H9 (cell line): ENCODE data around the gene SUGP1. TPM values are rescaled to one million over a fixed set of nuclear protein-coding genes. Genes with fewer than 3 reads are reported as not detected.

Source experiments
- DNase-seq: peaks from one replicate; pipeline ENCODE4 v3.0.0-alpha.2; 2017
- H2AFZ ChIP-seq: one replicate; pipeline ENCODE4 v1.6.1; 2013; ENCODE audit warnings: mild to moderate bottlenecking, low read length, control low read depth, moderate library complexity
- H2AK5ac ChIP-seq: 2 replicates; pipeline ENCODE4 v1.6.1; 2013; ENCODE audit warnings: low read length, control low read depth, mixed read lengths; ENCODE audit not compliant: insufficient read length
- H2BK120ac ChIP-seq: one replicate; pipeline ENCODE4 v1.6.1; 2013; ENCODE audit warnings: low read depth, mild to moderate bottlenecking, low read length, control low read depth, inconsistent platforms; ENCODE audit not compliant: poor library complexity, severe bottlenecking
- H2BK12ac ChIP-seq: 2 replicates; pipeline ENCODE4 v1.6.1; 2013; ENCODE audit warnings: low read length, control low read depth, mixed read lengths, low read depth; ENCODE audit not compliant: insufficient read length
- H2BK15ac ChIP-seq: 2 replicates; pipeline ENCODE4 v1.6.1; 2013; ENCODE audit warnings: low read depth, low read length, control low read depth
- H2BK20ac ChIP-seq: one replicate; pipeline ENCODE4 v1.6.1; 2013; ENCODE audit warnings: low read depth, mild to moderate bottlenecking, low read length, control low read depth, inconsistent platforms; ENCODE audit not compliant: poor library complexity, severe bottlenecking
- H2BK5ac ChIP-seq: 2 replicates; pipeline ENCODE4 v1.6.1; 2013; ENCODE audit warnings: low read length, control low read depth, mixed read lengths; ENCODE audit not compliant: insufficient read length
- H3K14ac ChIP-seq: 2 replicates; pipeline ENCODE4 v1.6.1; 2013; ENCODE audit warnings: low read length, control low read depth; ENCODE audit not compliant: insufficient read depth
- H3K18ac ChIP-seq: 2 replicates; pipeline ENCODE4 v1.6.1; 2013; ENCODE audit warnings: low read depth, mild to moderate bottlenecking, mixed read lengths, low read length, control low read depth; ENCODE audit not compliant: insufficient read length
- H3K23ac ChIP-seq: 2 replicates; pipeline ENCODE4 v1.6.1; 2013; ENCODE audit warnings: low read length, control low read depth, mixed read lengths, low read depth; ENCODE audit not compliant: insufficient read length
- H3K23me2 ChIP-seq: 2 replicates; pipeline ENCODE4 v1.6.1; 2013; ENCODE audit warnings: low read depth, mild to moderate bottlenecking, mixed read lengths, low read length, control low read depth; ENCODE audit not compliant: insufficient read length, poor library complexity, severe bottlenecking
- H3K27ac ChIP-seq: 2 replicates; pipeline ENCODE4 v1.5.1; 2013; ENCODE audit warnings: low read length, control low read depth, mixed read lengths, low read depth; ENCODE audit not compliant: insufficient read length
- H3K27me3 ChIP-seq: 2 replicates; pipeline ENCODE4 v1.6.1; 2013; ENCODE audit warnings: low read length, control low read depth, inconsistent platforms; ENCODE audit not compliant: insufficient read depth
- H3K4ac ChIP-seq: 2 replicates; pipeline ENCODE4 v1.6.1; 2013; ENCODE audit warnings: low read depth, mild to moderate bottlenecking, control low read depth, inconsistent platforms, low read length, moderate library complexity
- H3K4me1 ChIP-seq: 2 replicates; pipeline ENCODE4 v1.6.1; 2013; ENCODE audit warnings: low read length, control low read depth, inconsistent platforms; ENCODE audit not compliant: insufficient read depth
- H3K4me2 ChIP-seq: 2 replicates; pipeline ENCODE4 v1.6.1; 2013; ENCODE audit warnings: low read length, control low read depth, mixed read lengths; ENCODE audit not compliant: insufficient read length, insufficient read depth
- H3K56ac ChIP-seq: 2 replicates; pipeline ENCODE4 v1.6.1; 2013; ENCODE audit warnings: low read depth, mild to moderate bottlenecking, mixed read lengths, low read length, control low read depth; ENCODE audit not compliant: insufficient read length
- H3K79me1 ChIP-seq: 2 replicates; pipeline ENCODE4 v1.6.1; 2013; ENCODE audit warnings: low read depth, mild to moderate bottlenecking, moderate library complexity, low read length, control low read depth, inconsistent platforms; ENCODE audit not compliant: insufficient read depth, poor library complexity, severe bottlenecking
- H3K79me2 ChIP-seq: 2 replicates; pipeline ENCODE4 v1.6.1; 2013; ENCODE audit warnings: low read length, control low read depth, inconsistent platforms; ENCODE audit not compliant: insufficient read depth
- H3K9ac ChIP-seq: 2 replicates; pipeline ENCODE4 v1.6.1; 2013; ENCODE audit warnings: low read length, control low read depth, mixed read lengths; ENCODE audit not compliant: insufficient read length; ENCODE audit errors: extremely low read depth
- H3K9me3 ChIP-seq: one replicate; pipeline ENCODE4 v1.6.1; 2013; ENCODE audit warnings: low read depth, low read length, inconsistent platforms; ENCODE audit not compliant: control insufficient read depth
- H3T11ph ChIP-seq: one replicate; pipeline ENCODE4 v1.6.1; 2013; ENCODE audit warnings: mild to moderate bottlenecking, low read length, control low read depth, inconsistent platforms
- H4K20me1 ChIP-seq: one replicate; pipeline ENCODE4 v1.6.1; 2013; ENCODE audit not compliant: control insufficient read depth, insufficient read length, insufficient read depth
- H4K5ac ChIP-seq: 2 replicates; pipeline ENCODE4 v1.6.1; 2013; ENCODE audit warnings: low read depth, mild to moderate bottlenecking, mixed read lengths, low read length, control low read depth; ENCODE audit not compliant: insufficient read length
- H4K8ac ChIP-seq: replicated peaks from 2 replicates; pipeline ENCODE4 v1.6.1; 2013; ENCODE audit warnings: low read length, control low read depth, mixed read lengths, low read depth; ENCODE audit not compliant: insufficient read length
- H4K91ac ChIP-seq: 2 replicates; pipeline ENCODE4 v1.6.1; 2013; ENCODE audit warnings: low read depth, mild to moderate bottlenecking, moderate library complexity, mixed read lengths, low read length, control low read depth; ENCODE audit not compliant: insufficient read length
- H3K27ac Mint-ChIP-seq, 3 experiments: 2 replicates in 2 of 3; 3 replicates in 1 of 3; pipeline ENCODE4 v1.8.0; 2020 to 2021; ENCODE audit warnings: mixed read lengths in 3 of 3, mild to moderate bottlenecking in 1 of 3, moderate library complexity in 1 of 3
- H3K27me3 Mint-ChIP-seq: 2 replicates; pipeline ENCODE4 v1.8.0; 2021; ENCODE audit warnings: low read depth, mild to moderate bottlenecking, moderate library complexity, mixed read lengths
- H3K36me3 Mint-ChIP-seq, 3 experiments: 2 replicates in 2 of 3; 3 replicates in 1 of 3; pipeline ENCODE4 v1.8.0; 2020 to 2021; ENCODE audit warnings: low read depth in 3 of 3, mixed read lengths in 3 of 3; ENCODE audit not compliant: insufficient read depth in 1 of 3
- H3K4me1 Mint-ChIP-seq, 2 experiments: 2 replicates each; pipeline ENCODE4 v1.8.0; 2020; ENCODE audit warnings: mixed read lengths in 2 of 2
- H3K4me3 Mint-ChIP-seq, 2 experiments: 2 replicates in 1 of 2; 3 replicates in 1 of 2; pipeline ENCODE4 v1.8.0; 2020 to 2021; ENCODE audit warnings: mild to moderate bottlenecking in 2 of 2, mixed read lengths in 2 of 2, moderate library complexity in 1 of 2
- H3K9me3 Mint-ChIP-seq, 2 experiments: 2 replicates in 1 of 2; 3 replicates in 1 of 2; pipeline ENCODE4 v1.8.0; 2020; ENCODE audit warnings: mild to moderate bottlenecking in 2 of 2, mixed read lengths in 2 of 2, moderate library complexity in 1 of 2
- CTCF ChIP-seq: fragments of 200-600 bp; sonication (generic); conservative IDR thresholded peaks from 3 replicates; pipeline ENCODE4 v1.8.0; 2021; ENCODE audit warnings: antibody characterized with exemption, mild to moderate bottlenecking
- WGBS: extraction: QIAGEN DNeasy Blood & Tissue Kit; methylation state at CpG from one replicate; pipeline ENCODE4 v1.1.7; 2013; ENCODE audit warnings: missing lambda C conversion rate, low lambda C conversion rate, mixed read lengths; ENCODE audit not compliant: insufficient read length; ENCODE audit errors: extremely low coverage; 5-methylcytosine and 5-hydroxymethylcytosine counted together
- total RNA-seq: library from RNA; stranded (reverse); gene quantifications from 2 replicates; pipeline ENCODE4 v1.2.1, GENCODE V29; 2021

The SUGP1 gene
- total RNA-seq, 1 experiment from 2014 or later, result 103 TPM

- no peak overlapping the region for H2BK5ac ChIP-seq
- no peak overlapping the region for H3K4me2 ChIP-seq
- no peak overlapping the region for H3K23ac ChIP-seq
- Mint-ChIP-seq H3K9me3 (peaks cover 9% of the 10 kb centered on the region in 2 experiments), H3K4me3 (no peak overlapping the region), H3K4me1 (0 out of 4 replicates have a peak, but pooled peaks cover 0 to 3% of the 10 kb centered on the region in 2 experiments), H3K27ac (no peak overlapping the region; a peak in 2 of 7 replicates), H3K27me3 (peaks cover 38% of the 10 kb centered on the region), H3K36me3 (peaks cover 0 to 7% (median 5%) of the 10 kb centered on the region in 3 experiments; a peak in 3 of 7 replicates)
- no peaks in the 10 kb centered on the region for H3K79me1 ChIP-seq
- H2BK120ac ChIP-seq, result no peak overlapping the region
- no peak for TF ChIP-seq CTCF
- WGBS, result no CpG with 5 or more reads among the region's 9 CpGs
- H2BK12ac ChIP-seq, result no peak overlapping the region
- no peak overlapping the region for H3K9ac ChIP-seq
- H2BK15ac ChIP-seq, result no peak overlapping the region
- no peak overlapping the region for H2AK5ac ChIP-seq
- no peak overlapping the region; the same call in 1 of the 2 replicates for H3K14ac ChIP-seq
- no peaks in the 10 kb centered on the region for H3K9me3 ChIP-seq
- H3K4ac ChIP-seq, result no peak overlapping the region
- H2AFZ ChIP-seq, result no peak overlapping the region
- no peaks in the 10 kb centered on the region for H3K4me1 ChIP-seq
- H4K20me1 ChIP-seq, result no peaks in the 10 kb centered on the region
- H3K18ac ChIP-seq, result no peak overlapping the region
- H3K23me2 ChIP-seq, result no peaks in the 10 kb centered on the region
- H3K79me2 ChIP-seq, result no peaks in the 10 kb centered on the region
- H3T11ph ChIP-seq, result no peak overlapping the region
- no peak overlapping the region for H3K27ac ChIP-seq
- no peak overlapping the region for H2BK20ac ChIP-seq
- H4K8ac ChIP-seq, result no peak overlapping the region
- no peak overlapping the region for H3K56ac ChIP-seq
- H4K91ac ChIP-seq, result no peak overlapping the region
- no peak overlapping the region for H4K5ac ChIP-seq
- no peaks in the 10 kb centered on the region for H3K27me3 ChIP-seq
- no peak for DNase-seq
Observed at GRCh38 chr19:19240476-19240875, 79.8 kb downstream of the SUGP1 start.
